Measurements from ENCODE around the gene CPNE4.

The CPNE4 gene

GRCh38 chr3:131881777-131882176, 153.0 kb downstream of the CPNE4 start:
- no peak for DNase-seq (ENCODE audit: low read depth in 2 of 2)

- DNase-seq (ENCODE audit: low read depth in 2 of 2), result no peak
Measured at GRCh38 chr3:131880948-131881347, 153.9 kb downstream of the CPNE4 start.

- DNase-seq (ENCODE audit: low read depth in 2 of 2), result no peak
Measured at GRCh38 chr3:131868203-131868602, 166.6 kb downstream of the CPNE4 start.

GRCh38 chr3:131856171-131856570, 178.6 kb downstream of the CPNE4 start:
- DNase-seq (ENCODE audit: low read depth in 2 of 2), result no peak

DNA sequence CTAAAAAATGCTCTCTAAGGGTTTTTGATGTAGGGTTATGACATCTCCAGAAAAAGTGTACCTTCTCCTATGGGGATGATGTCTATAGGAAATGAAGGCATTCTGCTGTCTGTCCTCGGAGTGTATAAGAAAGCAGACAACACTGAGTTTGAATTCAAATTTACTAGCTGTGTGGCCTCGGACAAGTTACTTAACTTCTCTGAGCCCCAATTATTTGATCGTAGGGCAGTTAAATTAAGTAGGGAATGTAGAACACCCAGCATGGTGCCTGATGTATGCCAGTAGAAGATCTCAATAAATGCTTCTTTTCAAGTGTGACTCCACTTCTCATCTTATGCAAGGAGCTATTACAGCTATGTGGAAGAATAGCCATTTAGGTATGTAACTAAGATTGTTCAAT, 184.6 kb downstream of the CPNE4 start:
- no peak for DNase-seq (ENCODE audit: low read depth in 2 of 2)

GRCh38 chr3:131849616-131850015, 185.2 kb downstream of the CPNE4 start:
- no peak for DNase-seq (ENCODE audit: low read depth in 2 of 2)

- DNase-seq (ENCODE audit: low read depth in 2 of 2), result no peak
Measured at GRCh38 chr3:131847966-131848510, 186.8 kb downstream of the CPNE4 start.

GRCh38 chr3:131846296-131846924, 188.4 kb downstream of the CPNE4 start:
- no peak for DNase-seq (ENCODE audit: low read depth in 2 of 2)

DNA sequence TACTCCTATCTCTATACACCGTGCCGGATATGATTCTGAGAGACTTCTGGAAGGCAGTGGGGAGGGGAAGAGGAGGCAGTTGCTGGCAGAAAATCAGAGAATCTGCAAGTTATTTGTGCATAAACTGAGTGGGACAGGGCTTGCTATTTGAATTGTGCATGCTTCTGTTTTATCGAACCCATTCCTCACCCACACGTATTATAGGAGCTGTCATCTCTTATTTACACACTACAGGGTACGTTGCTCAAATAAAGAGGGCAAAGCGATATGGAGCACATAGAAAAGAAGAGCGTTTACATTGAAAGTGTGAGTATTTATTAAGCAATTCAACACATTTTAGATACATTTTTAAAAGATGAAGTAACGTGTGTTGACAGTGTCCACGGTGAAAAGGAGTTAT, 191.6 kb downstream of the CPNE4 start:
- DNase-seq (ENCODE audit: low read depth in 2 of 2), result no peak

GRCh38 chr3:131840156-131840797, 194.5 kb downstream of the CPNE4 start:
- DNase-seq (ENCODE audit: low read depth in 2 of 2), result no peak

- DNase-seq (ENCODE audit: low read depth in 2 of 2), result no peak
Measured at GRCh38 chr3:131835906-131836305, 198.9 kb downstream of the CPNE4 start.

- DNase-seq (ENCODE audit: low read depth in 2 of 2), result no peak
Measured at GRCh38 chr3:131831608-131832007, 203.2 kb downstream of the CPNE4 start.

DNA sequence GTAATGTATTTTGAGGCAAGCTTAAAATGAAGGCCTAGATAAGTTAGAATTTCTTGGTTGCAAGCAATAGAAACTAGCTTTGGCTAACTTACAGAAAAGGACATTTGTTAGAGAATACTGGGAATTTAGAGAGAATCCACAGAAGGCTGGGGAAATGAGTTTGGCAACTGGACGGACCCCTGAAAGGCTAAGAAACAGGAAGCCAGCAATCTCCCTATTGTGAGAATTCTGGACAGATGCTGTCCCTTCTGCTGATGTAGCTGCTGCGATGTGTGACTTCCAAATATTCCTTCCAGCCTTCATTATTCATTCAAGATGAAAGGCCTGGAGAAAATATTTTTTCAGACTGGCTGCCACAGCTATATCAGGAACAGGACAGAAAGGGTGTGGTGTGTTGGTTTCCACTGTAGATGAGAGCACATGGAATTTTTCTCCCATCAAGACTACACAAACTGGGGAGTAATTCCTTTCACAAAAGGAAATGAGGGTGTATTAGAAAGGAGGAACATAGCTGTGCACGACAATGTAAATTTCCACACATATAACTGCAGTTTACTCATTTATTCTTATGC, 213.5 kb downstream of the CPNE4 start:
- DNase-seq (ENCODE audit: low read depth in 2 of 2), result no peak

GRCh38 chr3:131819381-131820055, 215.3 kb downstream of the CPNE4 start:
- no peak for DNase-seq (ENCODE audit: low read depth in 2 of 2)

DNA sequence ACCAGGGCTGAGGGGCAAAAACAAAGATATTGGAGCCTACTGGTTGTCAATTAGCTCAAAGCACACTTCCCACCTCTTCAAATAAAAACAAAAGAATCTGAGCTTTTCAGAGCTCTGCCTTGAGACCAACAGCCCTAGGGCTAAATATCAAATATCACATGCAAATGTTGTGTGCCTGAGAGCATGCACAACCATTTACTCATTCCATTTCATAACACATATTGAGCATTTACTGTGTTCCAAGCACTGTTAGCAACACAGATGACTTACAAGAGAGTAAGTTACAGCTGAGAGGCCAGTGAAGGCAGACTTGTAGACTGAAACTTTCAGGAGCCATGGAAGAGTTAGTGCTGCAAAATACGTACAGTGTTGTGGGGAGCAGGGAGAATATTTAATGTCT, 222.4 kb downstream of the CPNE4 start:
- no peak for DNase-seq (ENCODE audit: low read depth in 2 of 2)

GRCh38 chr3:131811481-131811880, 223.3 kb downstream of the CPNE4 start:
- DNase-seq (ENCODE audit: low read depth in 2 of 2), result no peak

GRCh38 chr3:131807822-131808221, 227.0 kb downstream of the CPNE4 start:
- no peak for DNase-seq (ENCODE audit: low read depth in 2 of 2)

GRCh38 chr3:131806736-131807135, 228.1 kb downstream of the CPNE4 start:
- no peak for DNase-seq (ENCODE audit: low read depth in 2 of 2)

GRCh38 chr3:131804565-131805133, 230.2 kb downstream of the CPNE4 start:
- DNase-seq (ENCODE audit: low read depth in 2 of 2), result no peak

DNA sequence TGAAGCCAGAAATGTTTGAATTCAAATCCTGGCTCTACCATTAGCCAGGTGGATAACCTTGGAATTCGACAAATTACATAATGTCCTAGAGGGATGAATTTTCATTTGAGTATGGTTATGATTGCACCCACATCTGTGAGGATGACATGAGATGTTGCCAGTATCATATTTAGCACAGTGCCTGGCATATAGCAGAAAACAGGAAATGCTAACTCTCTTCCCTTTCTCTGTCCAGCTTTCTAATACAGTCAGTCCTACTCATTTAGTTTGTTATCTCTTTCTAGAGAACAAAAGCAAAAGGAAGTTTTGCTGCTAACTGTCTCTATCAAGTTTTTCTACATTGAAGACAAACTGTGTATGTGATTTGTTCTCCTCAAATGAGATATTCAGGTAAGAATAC, 231.7 kb downstream of the CPNE4 start:
- DNase-seq (ENCODE audit: low read depth in 2 of 2), result no peak

GRCh38 chr3:131802029-131802428, 232.8 kb downstream of the CPNE4 start:
- DNase-seq (ENCODE audit: low read depth in 2 of 2), result no peak

- no peak for DNase-seq (ENCODE audit: low read depth in 2 of 2)
Measured at GRCh38 chr3:131801566-131801965, 233.2 kb downstream of the CPNE4 start.
